T-helper 2 cell treated with Interferon-gamma antibody and Interleukin-4, amounts not matched to agents 5 μg/mL and 100 μg/mL, for 36 hours (primary cell): ENCODE results near the gene PTGIR.

ENCODE experiments used
- DNase-seq: peaks from one replicate; pipeline ENCODE4 v3.0.0; 2021; ENCODE audit warnings: low spot score
- H3K27ac Mint-ChIP-seq: one replicate; pipeline ENCODE4 v1.8.0; 2021; ENCODE audit warnings: mild to moderate bottlenecking, mixed read lengths
- H3K27me3 Mint-ChIP-seq: one replicate; pipeline ENCODE4 v1.8.0; 2021; ENCODE audit warnings: low read depth, mixed read lengths
- H3K36me3 Mint-ChIP-seq: one replicate; pipeline ENCODE4 v1.8.0; 2021; ENCODE audit warnings: low read depth, mixed read lengths
- H3K4me1 Mint-ChIP-seq: one replicate; pipeline ENCODE4 v1.8.0; 2021; ENCODE audit warnings: low read depth, mixed read lengths
- H3K4me3 Mint-ChIP-seq: one replicate; pipeline ENCODE4 v1.8.0; 2022; ENCODE audit warnings: mild to moderate bottlenecking, moderate library complexity, mixed read lengths
- H3K9me3 Mint-ChIP-seq: one replicate; pipeline ENCODE4 v1.8.0; 2021; ENCODE audit warnings: mixed read lengths

The PTGIR gene

GRCh38 chr19:46604781-46605355 lies 20.0 kb downstream of the PTGIR start:
- no peak for DNase-seq
- Mint-ChIP-seq H3K4me3 (no peak overlapping the region), H3K4me1 (peaks cover 32% of the 10 kb centered on the region), H3K27ac (no peak overlapping the region), H3K27me3 (no peaks in the 10 kb centered on the region), H3K9me3 (peaks cover 3% of the 10 kb centered on the region), H3K36me3 (peaks cover 57% of the 10 kb centered on the region)

GRCh38 chr19:46603752-46604231 lies 21.1 kb downstream of the PTGIR start:
- no peak for DNase-seq
- H3K4me1 Mint-ChIP-seq, result peaks cover 30% of the 10 kb centered on the region
- H3K9me3 Mint-ChIP-seq, result peaks cover 10% of the 10 kb centered on the region
- peaks cover 50% of the 10 kb centered on the region for H3K36me3 Mint-ChIP-seq
- peak overlapping the region; percentile 100 for H3K27ac Mint-ChIP-seq
- H3K4me3 Mint-ChIP-seq, result peak overlapping the region; percentile 100
- peaks cover 3% of the 10 kb centered on the region for H3K27me3 Mint-ChIP-seq

GRCh38 chr19:46603195-46603637 lies 21.7 kb downstream of the PTGIR start:
- Mint-ChIP-seq H3K27ac (peak overlapping the region; percentile 100), H3K27me3 (peaks cover 7% of the 10 kb centered on the region), H3K36me3 (peaks cover 54% of the 10 kb centered on the region), H3K9me3 (peaks cover 16% of the 10 kb centered on the region), H3K4me3 (peak overlapping the region; percentile 100), H3K4me1 (peaks cover 30% of the 10 kb centered on the region)
- no peak for DNase-seq

GRCh38 chr19:46602392-46603194 lies 22.3 kb downstream of the PTGIR start:
- H3K27ac Mint-ChIP-seq, result peak overlapping the region; percentile 100
- peaks cover 22% of the 10 kb centered on the region for H3K9me3 Mint-ChIP-seq
- peaks cover 30% of the 10 kb centered on the region for H3K4me1 Mint-ChIP-seq
- peaks cover 48% of the 10 kb centered on the region for H3K36me3 Mint-ChIP-seq
- DNase-seq, result peak; percentile 70
- H3K4me3 Mint-ChIP-seq, result peak overlapping the region; percentile 100
- H3K27me3 Mint-ChIP-seq, result peaks cover 11% of the 10 kb centered on the region

GRCh38 chr19:46601318-46602224 lies 23.3 kb downstream of the PTGIR start, which contains the start of gene CALM3:
Gene CALM3 (plus strand): TSS chr19:46601330. CDS start chr19:46601435, 105 bp downstream.
- peak within 1 kb of the TSS; percentile 100 for H3K27ac Mint-ChIP-seq
- H3K4me1 Mint-ChIP-seq, result peaks cover 28% of the 10 kb centered on the region
- peak within 1 kb of the TSS; percentile 100 for H3K4me3 Mint-ChIP-seq
- H3K27me3 Mint-ChIP-seq, result peaks cover 11% of the 10 kb centered on the region
- DNase-seq, result no peak
- H3K9me3 Mint-ChIP-seq, result peaks cover 24% of the 10 kb centered on the region
- peaks cover 39% of the 10 kb centered on the region for H3K36me3 Mint-ChIP-seq

- peaks cover 33% of the 10 kb centered on the region for H3K36me3 Mint-ChIP-seq
- peak; percentile 97 for DNase-seq
- peaks cover 24% of the 10 kb centered on the region for H3K9me3 Mint-ChIP-seq
Measured at GRCh38 chr19:46600384-46601317, 24.2 kb downstream of the PTGIR start.

GRCh38 chr19:46599716-46600373 lies 25.0 kb downstream of the PTGIR start:
- Mint-ChIP-seq H3K9me3 (peaks cover 24% of the 10 kb centered on the region), H3K36me3 (peaks cover 31% of the 10 kb centered on the region), H3K4me1 (peaks cover 25% of the 10 kb centered on the region), H3K27ac (peak overlapping the region; percentile 100), H3K27me3 (peaks cover 11% of the 10 kb centered on the region), H3K4me3 (peak overlapping the region; percentile 100)
- no peak for DNase-seq

More at GRCh38 chr19:46600384-46601317, 24.2 kb downstream of the PTGIR start:
- peak overlapping the region; percentile 100 for H3K4me3 Mint-ChIP-seq
- peaks cover 25% of the 10 kb centered on the region for H3K4me1 Mint-ChIP-seq
- peak overlapping the region; percentile 100 for H3K27ac Mint-ChIP-seq
- peaks cover 11% of the 10 kb centered on the region for H3K27me3 Mint-ChIP-seq

- H3K4me1 Mint-ChIP-seq, result peaks cover 22% of the 10 kb centered on the region
- no peak overlapping the region for H3K4me3 Mint-ChIP-seq
- no peak overlapping the region for H3K27ac Mint-ChIP-seq
- H3K36me3 Mint-ChIP-seq, result peaks cover 26% of the 10 kb centered on the region
- DNase-seq, result no peak
- H3K27me3 Mint-ChIP-seq, result peaks cover 11% of the 10 kb centered on the region
- peaks cover 24% of the 10 kb centered on the region for H3K9me3 Mint-ChIP-seq
Measured at GRCh38 chr19:46598372-46598917, 26.4 kb downstream of the PTGIR start.

GRCh38 chr19:46596008-46596407 lies 28.9 kb downstream of the PTGIR start:
- peaks cover 12% of the 10 kb centered on the region for H3K4me1 Mint-ChIP-seq
- no peak overlapping the region for H3K4me3 Mint-ChIP-seq
- H3K27me3 Mint-ChIP-seq, result peaks cover 11% of the 10 kb centered on the region
- H3K36me3 Mint-ChIP-seq, result peaks cover 12% of the 10 kb centered on the region
- H3K27ac Mint-ChIP-seq, result no peak overlapping the region
- peaks cover 24% of the 10 kb centered on the region for H3K9me3 Mint-ChIP-seq
- DNase-seq, result no peak

GRCh38 chr19:46591870-46592269 lies 33.0 kb downstream of the PTGIR start:
- H3K9me3 Mint-ChIP-seq, result no peaks in the 10 kb centered on the region
- H3K27ac Mint-ChIP-seq, result no peak overlapping the region
- H3K27me3 Mint-ChIP-seq, result peaks cover 12% of the 10 kb centered on the region
- peaks cover 3% of the 10 kb centered on the region for H3K4me1 Mint-ChIP-seq
- no peak overlapping the region for H3K4me3 Mint-ChIP-seq
- H3K36me3 Mint-ChIP-seq, result no peaks in the 10 kb centered on the region
- no peak for DNase-seq

GRCh38 chr19:46591254-46591653 lies 33.6 kb downstream of the PTGIR start:
- DNase-seq, result no peak
- no peaks in the 10 kb centered on the region for H3K36me3 Mint-ChIP-seq
- peaks cover 15% of the 10 kb centered on the region for H3K27me3 Mint-ChIP-seq
- H3K9me3 Mint-ChIP-seq, result no peaks in the 10 kb centered on the region
- H3K27ac Mint-ChIP-seq, result no peak overlapping the region
- H3K4me1 Mint-ChIP-seq, result peaks cover 3% of the 10 kb centered on the region
- no peak overlapping the region for H3K4me3 Mint-ChIP-seq

GRCh38 chr19:46587861-46588260 lies 37.0 kb downstream of the PTGIR start:
- no peak overlapping the region for H3K27ac Mint-ChIP-seq
- H3K27me3 Mint-ChIP-seq, result peaks cover 29% of the 10 kb centered on the region
- no peaks in the 10 kb centered on the region for H3K9me3 Mint-ChIP-seq
- H3K4me1 Mint-ChIP-seq, result peaks cover 8% of the 10 kb centered on the region
- H3K36me3 Mint-ChIP-seq, result no peaks in the 10 kb centered on the region
- no peak overlapping the region for H3K4me3 Mint-ChIP-seq
- no peak for DNase-seq
